Measurements from ENCODE around the gene MDFI.

DNA sequence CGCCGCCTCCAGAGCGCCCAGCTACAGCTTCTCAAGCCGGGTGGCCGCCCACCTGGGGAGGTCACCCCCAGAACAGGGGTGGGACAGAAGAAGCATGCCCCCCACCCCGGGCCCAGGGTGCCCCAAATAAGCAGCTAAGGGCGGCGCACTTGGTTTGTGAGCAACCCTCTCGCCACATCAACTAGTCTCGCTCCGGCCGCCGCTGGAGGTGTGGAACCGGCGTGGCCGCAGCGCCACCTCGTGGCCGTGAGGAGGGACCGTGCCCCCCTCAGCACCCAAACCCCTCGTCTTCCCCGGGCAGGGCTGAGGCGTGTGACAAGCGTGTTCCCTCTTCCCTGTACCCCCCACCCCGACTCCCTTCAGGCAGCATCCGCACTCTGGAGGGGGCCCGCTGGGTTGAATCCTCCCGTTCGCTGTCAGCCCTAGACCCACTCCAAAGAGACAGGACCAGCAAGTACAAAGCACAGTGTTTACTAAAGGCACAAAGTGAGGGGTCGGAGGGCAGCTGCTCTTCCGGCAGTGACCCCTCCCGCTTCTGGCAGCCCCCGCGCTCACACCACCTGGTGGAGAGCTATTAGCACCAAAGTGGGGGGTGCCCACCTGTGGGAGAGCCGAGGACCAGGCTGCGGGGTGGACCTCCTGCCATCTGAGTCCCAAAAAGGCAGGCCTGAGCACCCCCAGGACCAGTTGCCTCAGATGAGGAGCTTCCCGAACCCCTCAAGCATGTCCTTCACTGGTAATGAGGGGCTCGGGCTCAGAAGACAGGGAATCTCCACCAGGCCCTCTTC is 45.4 kb downstream of the MDFI start:
- TF ChIP-seq, protein P1, sequence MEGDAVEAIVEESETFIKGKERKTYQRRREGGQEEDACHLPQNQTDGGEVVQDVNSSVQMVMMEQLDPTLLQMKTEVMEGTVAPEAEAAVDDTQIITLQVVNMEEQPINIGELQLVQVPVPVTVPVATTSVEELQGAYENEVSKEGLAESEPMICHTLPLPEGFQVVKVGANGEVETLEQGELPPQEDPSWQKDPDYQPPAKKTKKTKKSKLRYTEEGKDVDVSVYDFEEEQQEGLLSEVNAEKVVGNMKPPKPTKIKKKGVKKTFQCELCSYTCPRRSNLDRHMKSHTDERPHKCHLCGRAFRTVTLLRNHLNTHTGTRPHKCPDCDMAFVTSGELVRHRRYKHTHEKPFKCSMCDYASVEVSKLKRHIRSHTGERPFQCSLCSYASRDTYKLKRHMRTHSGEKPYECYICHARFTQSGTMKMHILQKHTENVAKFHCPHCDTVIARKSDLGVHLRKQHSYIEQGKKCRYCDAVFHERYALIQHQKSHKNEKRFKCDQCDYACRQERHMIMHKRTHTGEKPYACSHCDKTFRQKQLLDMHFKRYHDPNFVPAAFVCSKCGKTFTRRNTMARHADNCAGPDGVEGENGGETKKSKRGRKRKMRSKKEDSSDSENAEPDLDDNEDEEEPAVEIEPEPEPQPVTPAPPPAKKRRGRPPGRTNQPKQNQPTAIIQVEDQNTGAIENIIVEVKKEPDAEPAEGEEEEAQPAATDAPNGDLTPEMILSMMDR (IDR thresholded peaks at IDR 0.05; ENCODE audit: low read length): peak; percentile 88
- no peak for TF ChIP-seq EZH2 (IDR thresholded peaks at IDR 0.05; ENCODE audit: borderline replicate concordance, low read length)

Measured in OCI-LY1 (cell line).